HG03520 (cell line): ENCODE measurements around the gene IL20RB.

ENCODE experiments used
- ATAC-seq: cut with Tn5 transposase; IDR thresholded peaks from one replicate; pipeline ENCODE4 v1.9.1; 2021; ENCODE audit warnings: mild to moderate bottlenecking, moderate library complexity; ENCODE audit not compliant: unreplicated experiment

The IL20RB gene

GRCh38 chr3:137032465-137033120 is 74.8 kb downstream of the IL20RB start:
- ATAC-seq: peak; percentile 61

GRCh38 chr3:137035631-137036030 is 77.8 kb downstream of the IL20RB start:
- ATAC-seq: no peak

DNA sequence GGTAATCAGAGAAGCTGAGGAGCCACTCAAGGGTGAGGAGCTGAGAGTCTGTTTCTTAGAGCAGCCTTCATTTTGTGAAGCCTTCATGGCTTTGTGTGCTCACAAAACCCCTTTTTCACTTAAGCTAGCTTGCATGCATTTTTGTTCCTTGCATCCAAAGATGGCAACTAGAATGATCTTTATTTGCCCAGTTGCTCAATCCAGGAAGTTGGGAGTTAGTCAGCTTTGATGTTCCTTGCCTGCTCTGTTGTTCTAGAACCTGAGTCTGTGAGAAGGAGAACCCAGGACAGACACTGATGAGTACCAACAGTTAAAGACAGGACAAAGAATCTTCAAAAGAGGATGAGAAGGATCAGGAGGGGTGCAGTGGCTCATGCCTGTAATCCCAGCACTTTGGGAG is 81.8 kb downstream of the IL20RB start:
- ATAC-seq: no peak

GRCh38 chr3:137041251-137041650 is 83.5 kb downstream of the IL20RB start:
- no peak for ATAC-seq

GRCh38 chr3:137041686-137042085 is 83.9 kb downstream of the IL20RB start:
- no peak for ATAC-seq

- no peak for ATAC-seq
Observed at GRCh38 chr3:137046747-137047146, 89.0 kb downstream of the IL20RB start.

- ATAC-seq: no peak
Observed at GRCh38 chr3:137047240-137047639, 89.5 kb downstream of the IL20RB start.

GRCh38 chr3:137050281-137050680 is 92.5 kb downstream of the IL20RB start:
- no peak for ATAC-seq

DNA sequence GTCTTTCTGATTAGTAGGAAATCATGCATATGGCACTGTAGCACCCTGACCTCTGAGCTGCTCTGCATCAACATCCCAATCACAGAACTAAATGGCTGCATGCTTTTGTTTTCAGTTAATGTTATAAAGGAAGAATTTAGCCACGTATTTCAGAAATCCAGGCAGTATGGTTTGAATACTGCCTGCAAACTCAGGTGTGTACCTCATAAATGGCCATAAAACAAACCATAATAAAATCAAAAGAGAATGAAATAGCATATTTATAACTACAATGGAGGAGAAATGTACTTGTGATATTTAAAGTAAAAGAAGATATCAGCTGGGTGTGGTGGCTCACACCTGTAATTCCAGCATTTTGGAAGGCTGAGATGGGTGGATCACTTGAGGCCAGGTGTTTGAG is 94.5 kb downstream of the IL20RB start:
- no peak for ATAC-seq
